ENCODE measurements around the gene MAGEF1. TPM values are rescaled to one million over a fixed set of nuclear protein-coding genes. Genes with fewer than 3 reads are reported as not detected.

The MAGEF1 gene
- total RNA-seq, 1 experiment from 2014 or later: 31.9 TPM

- no peak overlapping the region for H3K14ac ChIP-seq (ENCODE audit: insufficient read depth, low read length)
- no peaks in the 10 kb centered on the region for H3K9me3 ChIP-seq (ENCODE audit: control insufficient read depth, low read depth, low read length)
- H4K20me1 ChIP-seq (ENCODE audit: control insufficient read depth, insufficient read depth, insufficient read length): peaks cover 2% of the 10 kb centered on the region
- H3K27me3 ChIP-seq (ENCODE audit: insufficient read depth, low read length): no peaks in the 10 kb centered on the region
- no peak overlapping the region for H2BK5ac ChIP-seq (ENCODE audit: insufficient read length, low read length)
- H3K79me2 ChIP-seq (ENCODE audit: insufficient read depth, low read length): no peaks in the 10 kb centered on the region
- H3T11ph ChIP-seq (ENCODE audit: low read length): no peak overlapping the region
- no peaks in the 10 kb centered on the region for H3K23me2 ChIP-seq (ENCODE audit: insufficient read length, low read depth, low read length, poor library complexity, severe bottlenecking)
- H3K9me3 Mint-ChIP-seq: no peaks in the 10 kb centered on the region
- H3K4me1 ChIP-seq (ENCODE audit: insufficient read depth, low read length): peaks cover 2% of the 10 kb centered on the region; the same call in 1 of the 2 replicates
- peak; percentile 24 for DNase-seq
- no peak overlapping the region for H3K23ac ChIP-seq (ENCODE audit: insufficient read length, low read depth, low read length)
- H2BK20ac ChIP-seq (ENCODE audit: low read depth, low read length, poor library complexity, severe bottlenecking): no peak overlapping the region
- no peak overlapping the region for H3K4me2 ChIP-seq (ENCODE audit: insufficient read depth, insufficient read length, low read length)
- no peak overlapping the region for H2BK120ac ChIP-seq (ENCODE audit: low read depth, low read length, poor library complexity, severe bottlenecking)
- H2AFZ ChIP-seq (ENCODE audit: low read length): no peak overlapping the region
- H2BK15ac ChIP-seq (ENCODE audit: low read depth, low read length): no peak overlapping the region
- peaks cover 23 to 30% of the 10 kb centered on the region in 2 experiments for H3K4me1 Mint-ChIP-seq
- WGBS (ENCODE audit: extremely low coverage, insufficient read length, low lambda C conversion rate): 100% methylated on average over 1 of the region's 13 CpGs
- TF ChIP-seq, protein P1, sequence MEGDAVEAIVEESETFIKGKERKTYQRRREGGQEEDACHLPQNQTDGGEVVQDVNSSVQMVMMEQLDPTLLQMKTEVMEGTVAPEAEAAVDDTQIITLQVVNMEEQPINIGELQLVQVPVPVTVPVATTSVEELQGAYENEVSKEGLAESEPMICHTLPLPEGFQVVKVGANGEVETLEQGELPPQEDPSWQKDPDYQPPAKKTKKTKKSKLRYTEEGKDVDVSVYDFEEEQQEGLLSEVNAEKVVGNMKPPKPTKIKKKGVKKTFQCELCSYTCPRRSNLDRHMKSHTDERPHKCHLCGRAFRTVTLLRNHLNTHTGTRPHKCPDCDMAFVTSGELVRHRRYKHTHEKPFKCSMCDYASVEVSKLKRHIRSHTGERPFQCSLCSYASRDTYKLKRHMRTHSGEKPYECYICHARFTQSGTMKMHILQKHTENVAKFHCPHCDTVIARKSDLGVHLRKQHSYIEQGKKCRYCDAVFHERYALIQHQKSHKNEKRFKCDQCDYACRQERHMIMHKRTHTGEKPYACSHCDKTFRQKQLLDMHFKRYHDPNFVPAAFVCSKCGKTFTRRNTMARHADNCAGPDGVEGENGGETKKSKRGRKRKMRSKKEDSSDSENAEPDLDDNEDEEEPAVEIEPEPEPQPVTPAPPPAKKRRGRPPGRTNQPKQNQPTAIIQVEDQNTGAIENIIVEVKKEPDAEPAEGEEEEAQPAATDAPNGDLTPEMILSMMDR (conservative IDR thresholded peaks at IDR 0.05): no peak
- H2AK5ac ChIP-seq (ENCODE audit: insufficient read length, low read length): no peak overlapping the region
- peak overlapping the region in 1 of 3 experiments; percentile 84; a peak in 3 of 7 replicates for H3K27ac Mint-ChIP-seq
- H3K27ac ChIP-seq (ENCODE audit: insufficient read length, low read depth, low read length): no peak overlapping the region
- no peak overlapping the region for H4K5ac ChIP-seq (ENCODE audit: insufficient read length, low read depth, low read length)
- peaks cover 15% of the 10 kb centered on the region for H3K27me3 Mint-ChIP-seq (ENCODE audit: low read depth)
- no peak overlapping the region for H3K56ac ChIP-seq (ENCODE audit: insufficient read length, low read depth, low read length)
- no peak overlapping the region for H3K4me3 Mint-ChIP-seq
- no peak overlapping the region for H3K9ac ChIP-seq (ENCODE audit: extremely low read depth, insufficient read length, low read length)
- H3K79me1 ChIP-seq (ENCODE audit: insufficient read depth, low read depth, low read length, poor library complexity, severe bottlenecking): no peaks in the 10 kb centered on the region
- no peaks in the 10 kb centered on the region for H3K36me3 Mint-ChIP-seq (ENCODE audit: insufficient read depth in 1 of 3, low read depth in 3 of 3)
- H2BK12ac ChIP-seq (ENCODE audit: insufficient read length, low read depth, low read length): no peak overlapping the region
- no peak overlapping the region for H3K4ac ChIP-seq (ENCODE audit: low read depth, low read length)
- H3K18ac ChIP-seq (ENCODE audit: insufficient read length, low read depth, low read length): no peak overlapping the region
- H4K91ac ChIP-seq (ENCODE audit: insufficient read length, low read depth, low read length): no peak overlapping the region
- H4K8ac ChIP-seq (replicated peaks; ENCODE audit: insufficient read length, low read depth, low read length): no peak overlapping the region
Observed at GRCh38 chr3:184761075-184761841, 49.4 kb upstream of the MAGEF1 start.
